Choroid plexus epithelial cell (primary cell): ENCODE measurements around the gene ABR.
"Not testable (repeated sequence)": the region's sequence is repeated elsewhere in the genome, so short reads cannot be mapped to it uniquely, and the experiment has no call there.

Source experiments
- DNase-seq: peaks from one replicate; pipeline ENCODE4 v3.0.0-alpha.2; 2010; ENCODE audit warnings: low read depth
- H3K4me3 ChIP-seq: 2 replicates; pipeline ENCODE4 v1.5.1; 2011; ENCODE audit warnings: low read depth, mild to moderate bottlenecking, control low read depth, low read length, moderate library complexity
- TF ChIP-seq, protein P1 (sequence below): conservative IDR thresholded peaks from 2 replicates; pipeline ENCODE4 v1.5.1; 2011; ENCODE audit warnings: low read depth, mild to moderate bottlenecking, control low read depth, inconsistent platforms, low read length, moderate library complexity

The ABR gene

DNA sequence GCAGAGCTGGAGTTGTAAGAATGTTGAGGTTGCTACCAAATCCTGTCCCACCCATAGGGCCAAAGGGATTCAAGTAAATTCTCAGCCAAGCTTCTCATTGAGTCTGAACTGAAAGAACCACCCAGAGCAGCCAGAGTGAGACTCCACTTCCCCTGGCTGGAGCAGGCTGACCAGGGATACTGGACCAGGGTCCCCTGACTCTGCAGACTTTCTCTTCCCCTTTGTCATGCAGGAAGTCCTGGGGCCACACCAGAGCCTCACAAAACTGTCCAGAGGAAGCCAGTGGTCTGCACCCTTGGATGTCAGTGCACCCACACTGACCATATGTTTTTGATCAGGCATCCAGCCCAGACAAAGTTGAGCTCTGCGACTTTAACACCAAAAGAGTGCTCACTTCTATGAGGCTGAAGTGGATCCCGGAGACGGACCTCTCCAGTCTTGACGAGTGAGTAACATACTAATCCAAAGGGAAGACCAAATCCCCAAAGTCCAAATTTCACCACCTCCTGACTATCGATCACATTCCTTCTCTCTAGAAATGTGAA lies 204.3 kb downstream of the ABR start:
- no peak overlapping the region for H3K4me3 ChIP-seq
- no peak for DNase-seq
- TF ChIP-seq, protein P1, sequence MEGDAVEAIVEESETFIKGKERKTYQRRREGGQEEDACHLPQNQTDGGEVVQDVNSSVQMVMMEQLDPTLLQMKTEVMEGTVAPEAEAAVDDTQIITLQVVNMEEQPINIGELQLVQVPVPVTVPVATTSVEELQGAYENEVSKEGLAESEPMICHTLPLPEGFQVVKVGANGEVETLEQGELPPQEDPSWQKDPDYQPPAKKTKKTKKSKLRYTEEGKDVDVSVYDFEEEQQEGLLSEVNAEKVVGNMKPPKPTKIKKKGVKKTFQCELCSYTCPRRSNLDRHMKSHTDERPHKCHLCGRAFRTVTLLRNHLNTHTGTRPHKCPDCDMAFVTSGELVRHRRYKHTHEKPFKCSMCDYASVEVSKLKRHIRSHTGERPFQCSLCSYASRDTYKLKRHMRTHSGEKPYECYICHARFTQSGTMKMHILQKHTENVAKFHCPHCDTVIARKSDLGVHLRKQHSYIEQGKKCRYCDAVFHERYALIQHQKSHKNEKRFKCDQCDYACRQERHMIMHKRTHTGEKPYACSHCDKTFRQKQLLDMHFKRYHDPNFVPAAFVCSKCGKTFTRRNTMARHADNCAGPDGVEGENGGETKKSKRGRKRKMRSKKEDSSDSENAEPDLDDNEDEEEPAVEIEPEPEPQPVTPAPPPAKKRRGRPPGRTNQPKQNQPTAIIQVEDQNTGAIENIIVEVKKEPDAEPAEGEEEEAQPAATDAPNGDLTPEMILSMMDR, result no peak

DNA sequence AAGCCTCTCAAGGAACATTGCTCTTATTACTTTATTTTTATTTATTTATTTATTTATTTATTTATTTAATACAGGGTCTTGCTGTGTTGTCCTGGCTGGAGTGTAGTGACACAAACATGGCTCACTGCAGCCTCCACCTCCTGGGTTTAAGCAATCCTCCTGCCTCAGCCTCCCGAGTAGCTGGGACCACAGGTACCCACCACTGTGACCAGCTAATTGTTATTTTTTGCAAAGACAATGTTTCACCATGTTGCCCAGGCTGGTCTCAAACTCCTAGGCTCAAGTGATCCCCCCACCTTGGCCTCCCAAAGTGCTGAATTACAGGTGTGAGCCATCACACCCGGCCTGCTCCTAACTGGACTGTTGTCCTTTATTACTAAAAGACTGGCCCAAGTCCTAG lies 205.0 kb downstream of the ABR start:
- not testable (repeated sequence) for DNase-seq, H3K4me3 ChIP-seq

DNA sequence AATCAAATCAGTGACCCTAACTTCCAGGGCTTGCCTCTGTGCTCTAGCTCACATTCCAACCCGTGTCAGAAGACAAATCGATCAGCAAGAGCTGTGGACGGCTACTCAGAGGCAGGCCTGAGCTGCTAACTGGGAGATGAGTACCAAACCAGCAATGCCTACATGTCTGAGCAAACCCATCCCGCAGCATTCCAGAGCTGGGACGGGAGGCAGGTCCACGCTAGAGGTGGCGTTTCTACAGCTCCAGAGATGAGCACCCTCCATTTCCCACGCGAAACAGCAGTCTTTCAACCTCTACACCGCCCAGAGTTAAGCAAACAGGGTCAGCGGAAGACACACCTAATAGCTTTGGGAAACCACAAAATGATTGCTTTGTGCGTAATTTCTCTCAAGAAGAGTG lies 206.7 kb downstream of the ABR start:
- TF ChIP-seq, protein P1, result no peak
- H3K4me3 ChIP-seq, result no peak overlapping the region
- DNase-seq, result no peak

GRCh38 chr17:971861-972260 lies 207.9 kb downstream of the ABR start:
- not testable (repeated sequence) for H3K4me3 ChIP-seq, DNase-seq

DNA sequence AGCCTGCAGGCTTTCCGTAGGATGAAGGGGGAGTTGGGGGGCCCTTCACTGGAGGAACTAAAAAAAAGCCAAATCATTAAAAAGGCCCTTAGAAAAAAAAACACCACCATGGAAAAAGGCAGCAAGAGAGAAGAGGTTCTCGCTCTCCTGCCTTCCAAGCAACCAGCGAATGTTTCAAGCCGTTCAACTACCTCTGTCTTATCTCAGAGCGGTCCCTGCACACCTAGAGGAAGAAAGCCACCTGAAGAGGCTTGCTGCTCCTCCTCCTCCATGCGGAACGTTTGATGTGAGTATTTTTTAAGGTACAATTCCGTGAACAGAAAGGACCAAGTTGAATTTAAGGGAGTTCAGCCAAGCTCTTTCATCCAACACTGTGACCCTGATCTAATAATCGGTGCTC lies 209.4 kb downstream of the ABR start:
- no peak for DNase-seq
- H3K4me3 ChIP-seq, result no peak overlapping the region
- TF ChIP-seq, protein P1, result no peak

DNA sequence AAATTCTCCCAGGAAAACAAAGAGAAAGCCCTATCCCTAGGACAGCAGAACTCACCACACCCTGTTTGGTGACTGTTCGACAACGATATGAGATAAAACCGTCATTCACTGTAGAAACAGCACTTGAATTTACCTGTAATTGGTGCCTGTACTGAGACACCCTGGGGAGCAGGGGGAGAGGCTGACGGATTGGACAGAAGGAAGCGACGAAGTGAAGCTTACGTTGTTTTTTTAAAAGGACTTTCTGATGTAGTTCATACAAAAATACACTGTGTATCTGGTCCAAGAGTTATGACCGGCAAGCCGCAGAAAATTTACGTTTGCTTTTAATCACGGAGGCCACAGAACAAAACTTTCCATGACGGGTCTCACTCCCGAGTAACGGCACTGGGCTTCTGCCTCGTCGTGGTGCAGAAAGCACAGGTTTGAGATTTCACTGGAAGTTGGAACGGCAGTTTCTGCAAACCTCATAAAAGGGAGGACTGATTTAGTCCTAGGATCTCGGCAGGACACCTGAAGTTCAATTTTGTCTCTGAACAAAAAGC lies 209.9 kb downstream of the ABR start:
- TF ChIP-seq, protein P1, result no peak
- peak overlapping the region; percentile 34 for H3K4me3 ChIP-seq
- DNase-seq, result no peak

- TF ChIP-seq, protein P1, result no peak
- no peak for DNase-seq
- peak overlapping the region; percentile 34 for H3K4me3 ChIP-seq
Measured at GRCh38 chr17:968812-969730, 210.7 kb downstream of the ABR start.

GRCh38 chr17:967122-967521 lies 212.7 kb downstream of the ABR start:
- H3K4me3 ChIP-seq, result no peak overlapping the region
- no peak for DNase-seq
- TF ChIP-seq, protein P1, result no peak
